ENCODE results near the gene BRD9.
"Not testable (repeated sequence)": the region's sequence is repeated elsewhere in the genome, so short reads cannot be mapped to it uniquely, and the experiment has no call there.

The BRD9 gene

DNA sequence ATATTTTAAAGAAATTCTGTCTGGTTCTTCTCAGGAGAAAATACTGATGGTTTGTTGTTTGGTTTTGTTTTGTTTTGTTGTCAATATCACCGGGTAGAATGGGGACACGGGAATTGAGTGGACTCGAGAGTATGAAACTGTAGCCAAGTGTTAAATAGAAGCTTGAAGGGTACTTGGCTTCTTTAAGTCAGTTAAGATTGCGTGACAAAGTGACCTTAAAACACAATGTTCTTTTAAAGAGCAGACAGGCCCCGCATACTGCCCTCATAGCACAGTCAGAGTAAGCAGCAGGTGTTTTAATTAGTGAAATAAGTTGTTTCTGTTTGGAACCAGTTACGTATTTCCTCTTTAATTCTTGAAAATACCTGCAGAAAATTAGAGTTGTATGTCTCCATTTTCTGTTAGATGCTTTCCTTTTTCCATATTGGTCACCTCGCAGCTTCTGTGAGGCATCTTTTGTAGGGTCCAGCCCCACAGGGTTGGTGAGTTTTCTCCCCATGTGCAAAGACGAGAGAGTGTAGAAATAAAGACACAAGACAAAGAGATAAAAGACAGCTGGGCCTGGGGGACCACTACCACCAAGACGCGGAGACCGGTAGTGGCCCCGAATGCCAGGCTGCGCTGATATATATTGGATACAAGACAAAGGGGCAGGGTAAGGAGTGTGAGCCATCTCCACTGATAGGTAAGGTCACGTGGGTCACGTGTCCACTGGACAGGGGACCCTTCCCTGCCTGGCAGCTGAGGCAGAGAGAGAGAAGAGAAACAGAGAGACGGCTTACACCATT is 9.7 kb upstream of the BRD9 start:
- no peak for DNase-seq (ENCODE audit: low spot score)

DNA sequence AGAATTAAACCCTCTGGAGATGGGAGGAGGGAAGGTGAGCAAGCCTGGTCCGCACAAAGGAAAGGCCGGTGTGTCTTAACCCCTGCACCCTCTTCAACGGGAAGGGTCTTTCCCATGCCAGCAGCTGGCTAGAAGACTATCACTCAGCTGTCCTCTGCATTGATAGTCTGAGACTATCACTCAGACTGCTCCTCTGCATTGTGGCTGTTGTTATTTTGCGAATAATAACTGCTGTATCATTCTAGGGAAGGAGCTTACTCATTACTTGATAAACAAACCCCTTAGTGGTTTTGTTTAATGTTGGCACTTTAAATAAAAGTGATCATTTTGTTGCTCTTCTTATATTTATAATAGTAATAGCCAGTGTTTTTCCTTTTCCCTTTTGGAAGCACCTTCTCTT is 8.2 kb upstream of the BRD9 start:
- DNase-seq (ENCODE audit: low spot score) = no peak

DNA sequence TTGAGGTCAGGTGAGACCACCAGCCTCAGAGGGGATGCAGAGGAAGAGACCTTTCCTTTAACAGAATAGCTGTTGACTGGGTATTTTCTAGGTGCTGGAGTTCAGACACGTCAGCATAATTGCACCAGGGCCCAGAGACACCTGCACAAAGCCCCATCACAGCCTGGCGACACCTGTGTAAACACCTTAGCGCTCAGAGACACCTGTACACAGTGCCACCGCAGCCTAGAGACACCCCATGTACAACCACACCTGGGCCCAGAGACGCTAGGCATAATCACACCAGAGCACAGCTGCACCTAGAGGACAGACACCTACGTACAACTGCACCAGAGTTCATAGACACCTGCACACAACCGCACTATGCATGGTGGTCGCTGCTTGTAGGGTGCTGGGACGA is 1.1 kb upstream of the BRD9 start:
- no peak for DNase-seq (ENCODE audit: low spot score)

- DNase-seq (ENCODE audit: low spot score) = no peak
These were observed 521 bp upstream of the BRD9 start for GRCh38 chr5:893137-893506.

DNA sequence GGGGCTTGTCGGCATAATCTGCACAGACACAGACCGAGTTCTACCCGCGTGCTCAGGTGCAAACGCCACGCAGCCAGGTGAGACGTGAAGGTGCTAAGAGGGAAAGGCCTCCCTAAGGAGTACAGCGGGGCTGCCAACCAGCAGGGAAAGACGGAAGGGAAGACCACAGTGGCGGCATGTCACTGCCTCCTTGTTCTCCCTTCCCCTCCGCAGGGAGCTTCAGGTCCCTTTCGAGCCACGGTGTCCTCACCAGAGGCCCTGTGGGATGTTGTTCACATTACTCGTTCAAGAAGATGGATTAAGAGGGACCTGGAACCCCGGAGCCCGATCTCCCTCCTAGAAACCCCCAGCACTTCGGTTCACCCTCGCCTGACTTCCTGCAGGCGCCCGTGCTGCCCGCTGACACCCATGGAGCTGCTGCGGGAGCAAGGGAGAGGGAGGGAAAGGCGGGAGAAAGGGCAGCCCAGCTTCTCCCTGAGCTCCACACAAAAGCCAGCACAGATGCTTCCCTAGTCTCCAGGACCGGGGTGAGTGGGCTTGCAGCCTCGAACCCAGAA is 686 bp downstream of the BRD9 start:
- no peak for DNase-seq (ENCODE audit: low spot score)

GRCh38 chr5:891117-891836 is 1.3 kb downstream of the BRD9 start:
- no peak for DNase-seq (ENCODE audit: low spot score)

DNA sequence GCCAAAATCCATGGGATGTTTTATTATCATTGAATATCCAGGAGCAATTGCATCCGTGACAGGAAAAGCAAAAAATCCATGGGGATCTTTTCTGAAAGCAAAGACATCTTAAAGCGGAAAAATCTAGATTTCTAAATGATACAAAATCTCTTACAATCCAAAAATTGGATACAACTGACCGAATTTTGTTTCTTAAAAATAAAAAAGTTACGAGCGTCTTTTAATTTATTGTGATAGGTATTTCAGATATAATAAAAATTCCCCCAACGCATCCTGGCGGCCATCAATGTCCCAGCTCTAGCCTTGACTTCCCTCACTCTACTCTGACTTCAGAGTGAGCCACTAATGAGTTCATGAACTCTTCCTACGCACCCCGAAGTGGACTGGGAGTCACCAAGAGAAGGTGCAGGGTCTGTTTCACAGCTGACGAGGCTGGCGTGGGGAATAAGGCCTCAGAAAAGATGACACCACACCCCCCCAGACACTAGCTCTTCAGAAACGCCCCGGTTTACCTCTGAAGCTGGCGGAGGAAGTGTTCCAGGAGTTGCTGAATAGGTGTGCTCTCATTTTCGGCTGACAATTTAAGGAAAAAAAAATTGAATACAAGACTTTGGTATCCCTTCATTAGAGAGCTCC is 3.4 kb downstream of the BRD9 start:
- no peak for DNase-seq (ENCODE audit: low spot score)

DNA sequence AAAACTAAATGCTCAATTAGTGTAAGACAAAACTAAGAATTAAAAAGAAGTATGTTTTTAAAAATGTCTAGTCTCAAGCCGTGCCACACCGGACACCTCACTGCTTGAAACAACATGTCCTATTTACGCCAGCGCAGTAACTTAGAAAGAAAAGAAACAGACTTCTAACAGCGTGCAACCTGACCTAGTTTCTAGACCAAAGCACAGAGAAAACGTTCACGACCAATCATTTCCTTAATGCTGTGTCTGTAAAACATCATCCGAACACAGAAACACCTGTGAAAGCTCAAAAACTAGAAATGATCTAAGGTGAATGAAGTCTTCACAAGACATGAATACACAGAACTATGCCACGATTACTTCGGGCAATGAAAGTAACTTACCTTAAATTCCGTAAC is 4.0 kb downstream of the BRD9 start:
- no peak for DNase-seq (ENCODE audit: low spot score)

GRCh38 chr5:887947-888637 is 4.5 kb downstream of the BRD9 start:
- no peak for DNase-seq (ENCODE audit: low spot score)

GRCh38 chr5:886716-887325 is 5.8 kb downstream of the BRD9 start:
- no peak for DNase-seq (ENCODE audit: low spot score)

DNA sequence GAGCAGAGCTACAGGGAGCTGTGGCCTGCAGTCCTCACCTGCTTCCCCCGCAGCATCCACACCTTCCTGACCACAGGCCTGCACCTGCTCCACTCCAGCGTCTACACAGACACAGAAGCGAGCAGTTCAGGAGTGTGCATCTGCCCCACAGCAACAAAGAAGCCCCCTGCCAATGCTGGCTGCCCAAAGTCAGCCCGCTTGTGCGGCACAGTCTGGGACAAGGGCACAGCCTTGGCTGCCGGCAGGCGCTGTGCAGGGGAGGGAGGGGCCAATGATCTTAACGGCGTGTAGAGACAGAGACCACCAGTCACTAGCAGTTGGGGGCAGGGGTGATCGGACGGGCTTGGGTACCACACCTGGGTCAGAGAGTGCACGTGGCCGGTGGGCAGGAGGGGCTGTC is 6.6 kb downstream of the BRD9 start:
- no peak for DNase-seq (ENCODE audit: low spot score)

- DNase-seq (ENCODE audit: low spot score) = no peak
These were observed 7.1 kb downstream of the BRD9 start for GRCh38 chr5:885529-885928.

DNA sequence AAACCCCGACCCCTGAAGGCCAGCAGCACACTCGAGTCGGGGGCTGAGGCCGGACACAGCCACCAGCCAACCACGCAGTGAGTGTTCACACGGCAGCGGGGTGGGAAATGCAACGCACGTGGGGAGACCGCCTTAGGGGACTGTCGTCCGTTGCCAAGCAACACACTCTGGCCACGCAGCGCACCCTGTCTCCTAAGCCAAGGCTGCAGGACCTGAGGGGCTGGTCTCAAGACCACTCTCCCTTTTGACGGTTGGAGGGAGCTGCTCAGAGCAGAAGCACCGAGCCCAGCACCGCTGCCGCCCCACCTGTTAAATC is 7.5 kb downstream of the BRD9 start:
- no peak for DNase-seq (ENCODE audit: low spot score)

DNA sequence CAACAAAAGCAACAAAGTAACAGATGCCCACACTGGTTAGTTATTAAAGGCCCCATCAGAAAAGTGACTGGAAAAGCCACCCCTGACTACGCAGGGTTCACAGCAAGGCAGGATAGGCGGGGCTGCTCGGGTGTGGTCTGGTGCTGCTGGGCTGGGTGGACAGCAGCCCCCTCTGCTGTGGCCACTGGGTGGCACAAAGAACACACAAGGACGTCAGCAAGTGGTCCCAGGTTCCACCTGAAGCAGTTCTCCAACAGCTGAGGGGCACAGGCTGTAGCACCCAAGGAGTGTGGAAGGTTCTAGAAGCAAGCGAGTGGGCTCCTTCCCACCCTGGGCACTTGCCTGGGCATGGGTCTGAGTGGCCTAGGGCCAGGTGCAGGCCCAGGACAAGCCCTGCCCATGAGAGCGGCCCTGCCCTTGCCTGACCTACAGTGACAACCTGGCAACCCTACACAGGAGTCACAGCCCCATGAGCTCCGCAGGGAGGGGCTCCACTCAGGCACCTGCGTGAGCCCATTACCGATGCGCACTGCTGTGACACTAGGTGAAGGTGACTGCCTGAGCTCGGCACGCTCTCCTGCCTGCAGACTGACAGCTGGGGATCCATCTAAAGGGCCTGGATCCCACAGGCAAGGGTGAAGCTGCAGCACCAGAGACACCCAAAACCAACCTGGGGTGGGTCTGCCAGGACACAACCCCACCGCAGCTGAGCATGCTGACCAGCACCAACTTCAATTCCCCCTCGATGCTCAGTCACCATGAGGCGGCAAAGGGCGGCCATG is 8.1 kb downstream of the BRD9 start:
- DNase-seq (ENCODE audit: low spot score) = no peak

GRCh38 chr5:883475-884181 is 9.0 kb downstream of the BRD9 start:
- DNase-seq (ENCODE audit: low spot score) = no peak

DNA sequence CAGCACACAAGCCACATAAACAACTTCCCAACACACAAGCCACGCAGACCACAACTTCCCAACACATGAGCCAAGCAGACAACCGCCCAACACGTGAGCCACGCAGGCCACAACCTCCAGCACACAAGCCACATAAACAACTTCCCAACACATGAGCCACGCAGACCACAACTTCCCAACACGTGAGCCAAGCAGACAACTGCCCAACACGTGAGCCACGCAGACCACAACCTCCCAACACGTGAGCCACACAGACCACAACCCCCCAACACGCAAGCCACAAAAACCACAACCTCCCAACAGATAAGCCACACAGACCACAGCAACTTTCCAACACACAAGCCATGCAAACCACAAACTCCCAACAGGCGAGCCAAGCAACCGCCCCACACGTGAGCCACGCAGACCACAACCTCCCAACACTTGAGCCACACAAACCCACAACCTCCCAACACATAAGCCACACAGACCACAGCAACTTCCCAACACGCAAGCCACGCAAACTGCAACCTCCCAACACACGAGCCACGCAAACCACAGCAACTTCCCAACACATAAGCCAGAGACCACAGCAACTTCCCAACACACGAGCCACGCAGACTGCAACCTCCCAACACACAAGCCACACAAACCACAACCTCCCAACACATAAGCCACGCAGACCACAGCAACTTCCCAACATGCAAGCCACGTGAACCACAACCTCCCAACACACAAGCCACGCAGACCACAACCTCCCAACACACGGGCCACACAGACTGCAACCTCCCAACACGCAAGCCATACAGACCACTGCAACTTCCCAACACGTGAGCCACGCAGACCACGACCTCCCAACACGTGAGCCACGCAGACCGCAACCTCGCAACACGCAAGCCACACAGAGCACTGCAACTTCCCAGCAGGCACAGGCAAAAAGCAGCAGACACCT is 10.1 kb downstream of the BRD9 start:
- DNase-seq (ENCODE audit: low spot score) = no peak

DNA sequence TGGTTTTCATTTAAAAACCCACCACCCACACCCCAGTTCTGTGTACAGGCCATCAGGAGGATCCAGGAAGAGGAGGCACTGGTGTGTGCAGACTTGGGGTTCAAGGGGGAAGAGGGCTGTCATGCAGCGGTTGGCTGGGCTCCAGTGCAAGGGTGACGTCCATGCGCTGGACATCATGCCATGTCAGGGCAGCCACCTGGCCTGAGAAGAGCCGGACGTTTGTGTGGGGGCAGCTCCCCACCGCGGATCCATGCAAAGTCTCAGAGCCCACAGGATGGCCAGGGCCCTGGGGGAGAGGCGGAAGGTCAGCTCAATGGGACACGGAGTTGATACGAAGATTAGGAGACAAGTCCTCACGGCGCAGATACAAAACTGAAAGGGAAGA is 11.1 kb downstream of the BRD9 start:
- DNase-seq (ENCODE audit: low spot score) = no peak

DNA sequence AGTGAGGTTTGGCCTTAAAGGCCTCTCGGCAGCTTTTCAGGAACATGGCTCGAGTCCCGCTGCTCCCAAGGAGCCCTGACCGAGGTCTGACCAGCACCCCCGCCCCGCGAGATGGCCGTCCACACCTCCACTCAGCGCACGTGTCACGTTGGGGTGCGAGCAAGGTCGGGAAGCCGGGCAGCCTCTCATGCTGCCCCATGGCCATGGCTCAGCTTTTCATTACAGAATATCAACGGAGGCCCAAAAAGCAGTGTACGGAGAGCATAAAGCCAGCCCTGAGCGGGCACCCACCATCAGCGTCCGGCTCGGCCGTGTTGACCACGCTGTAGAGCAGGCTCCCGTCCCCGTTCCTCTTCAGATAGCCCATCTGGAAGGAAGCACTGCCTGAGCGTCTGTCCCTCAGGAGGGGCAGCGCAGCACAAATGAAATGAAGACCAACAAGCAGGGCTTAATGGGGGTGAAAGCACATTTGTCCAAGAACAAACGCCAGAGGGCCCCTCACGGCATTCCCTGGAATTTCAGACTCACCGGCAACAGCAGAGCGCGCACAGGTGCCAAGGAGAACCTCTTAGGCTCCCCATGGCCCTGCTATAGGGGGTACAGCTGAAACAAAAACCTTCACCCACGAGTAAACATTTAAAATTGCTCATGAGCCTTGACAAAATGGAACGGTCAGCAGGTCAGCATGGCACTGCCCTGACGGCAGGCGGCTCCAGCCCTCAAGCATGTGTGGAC is 11.6 kb downstream of the BRD9 start:
- DNase-seq (ENCODE audit: low spot score) = no peak

- not testable (repeated sequence) for DNase-seq (ENCODE audit: low spot score)
These were observed 13.9 kb downstream of the BRD9 start for GRCh38 chr5:878677-879076.
